Left ventricle myocardium inferior (tissue), 1 donor: ENCODE measurements around the gene TULP4. TPM values are rescaled to one million over a fixed set of nuclear protein-coding genes. Genes with fewer than 3 reads are reported as not detected.

ENCODE experiments used
- DNase-seq: peaks from one replicate; pipeline ENCODE4 v3.0.0-alpha.2; 2020
- H3K27ac ChIP-seq: fragments of 200-600 bp; replicated peaks from 2 replicates; pipeline ENCODE4 v1.8.0; 2021
- H3K27me3 ChIP-seq: fragments of 200-600 bp; 2 replicates; pipeline ENCODE4 v1.8.0; 2021; ENCODE audit warnings: low read depth
- H3K36me3 ChIP-seq: fragments of 200-600 bp; 2 replicates; pipeline ENCODE4 v1.8.0; 2021
- H3K4me1 ChIP-seq: fragments of 200-600 bp; 2 replicates; pipeline ENCODE4 v1.8.0; 2021
- H3K4me3 ChIP-seq: fragments of 200-600 bp; 2 replicates; pipeline ENCODE4 v1.8.0; 2021; ENCODE audit warnings: mild to moderate bottlenecking, moderate library complexity
- H3K9me3 ChIP-seq: fragments of 200-600 bp; replicated peaks from 2 replicates; pipeline ENCODE4 v1.8.0; 2021
- intact Hi-C: fragments of 100-400 bp; cut with micrococcal nuclease; formaldehyde crosslinking; loops from one replicate; pipeline ENCODE4 v1.11.0; 2022
- total RNA-seq: library from RNA; stranded (reverse); fragmentation: NEBNext Ultra II Directional; extraction: Animal tissue kit (Norgen Biotek cat#: 25700); gene quantifications from one replicate; pipeline ENCODE4 v1.2.1, GENCODE V29; 2021
- TF ChIP-seq, protein P1 (sequence below): fragments of 200-600 bp; IDR thresholded peaks from 2 replicates; pipeline ENCODE4 v1.8.0; 2021; ENCODE audit warnings: antibody characterized with exemption, mild to moderate bottlenecking, borderline replicate concordance
- donor health status: DM: no; HTN: yes; CAD: no; lungs with severe emphysema.

TULP4 gene
- total RNA-seq, 1 donor from 2014 or later: 111 TPM

DNA sequence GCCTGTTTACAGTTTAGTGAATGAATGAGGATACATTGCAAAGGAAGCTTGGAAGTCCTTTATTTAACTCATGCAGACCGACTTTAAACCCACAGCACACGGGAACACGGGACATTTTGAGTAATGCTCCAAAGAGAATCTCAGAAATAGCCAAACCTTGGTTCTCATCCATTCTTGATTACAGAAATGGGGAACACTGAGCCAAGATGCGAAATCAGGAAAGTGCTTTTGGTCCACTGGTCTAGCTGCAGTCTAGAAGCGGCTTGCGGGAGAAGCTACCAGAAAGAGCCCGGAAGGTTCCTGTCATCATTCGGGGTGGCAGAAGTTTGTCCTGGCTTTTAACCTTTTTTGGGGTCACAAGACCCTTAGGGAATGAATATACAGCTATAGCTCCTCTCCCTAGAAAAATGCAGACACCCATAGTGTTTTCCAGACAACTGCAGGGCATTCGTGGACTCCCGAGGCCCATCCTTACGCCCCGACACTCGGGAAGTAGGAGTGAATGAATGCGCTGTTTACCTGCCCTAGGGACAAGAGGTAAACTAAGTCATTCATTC lies 247.2 kb downstream of the TULP4 start:
- no peaks in the 10 kb centered on the region for H3K36me3 ChIP-seq
- no peaks in the 10 kb centered on the region for H3K9me3 ChIP-seq
- peak overlapping the region; percentile 87 for H3K4me3 ChIP-seq
- no peaks in the 10 kb centered on the region for H3K27me3 ChIP-seq
- H3K27ac ChIP-seq: peak overlapping the region; percentile 92
- intact Hi-C loops: no loop called here
- TF ChIP-seq, protein P1, sequence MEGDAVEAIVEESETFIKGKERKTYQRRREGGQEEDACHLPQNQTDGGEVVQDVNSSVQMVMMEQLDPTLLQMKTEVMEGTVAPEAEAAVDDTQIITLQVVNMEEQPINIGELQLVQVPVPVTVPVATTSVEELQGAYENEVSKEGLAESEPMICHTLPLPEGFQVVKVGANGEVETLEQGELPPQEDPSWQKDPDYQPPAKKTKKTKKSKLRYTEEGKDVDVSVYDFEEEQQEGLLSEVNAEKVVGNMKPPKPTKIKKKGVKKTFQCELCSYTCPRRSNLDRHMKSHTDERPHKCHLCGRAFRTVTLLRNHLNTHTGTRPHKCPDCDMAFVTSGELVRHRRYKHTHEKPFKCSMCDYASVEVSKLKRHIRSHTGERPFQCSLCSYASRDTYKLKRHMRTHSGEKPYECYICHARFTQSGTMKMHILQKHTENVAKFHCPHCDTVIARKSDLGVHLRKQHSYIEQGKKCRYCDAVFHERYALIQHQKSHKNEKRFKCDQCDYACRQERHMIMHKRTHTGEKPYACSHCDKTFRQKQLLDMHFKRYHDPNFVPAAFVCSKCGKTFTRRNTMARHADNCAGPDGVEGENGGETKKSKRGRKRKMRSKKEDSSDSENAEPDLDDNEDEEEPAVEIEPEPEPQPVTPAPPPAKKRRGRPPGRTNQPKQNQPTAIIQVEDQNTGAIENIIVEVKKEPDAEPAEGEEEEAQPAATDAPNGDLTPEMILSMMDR: no peak
- peaks cover 29% of the 10 kb centered on the region for H3K4me1 ChIP-seq
- DNase-seq: no peak

DNA sequence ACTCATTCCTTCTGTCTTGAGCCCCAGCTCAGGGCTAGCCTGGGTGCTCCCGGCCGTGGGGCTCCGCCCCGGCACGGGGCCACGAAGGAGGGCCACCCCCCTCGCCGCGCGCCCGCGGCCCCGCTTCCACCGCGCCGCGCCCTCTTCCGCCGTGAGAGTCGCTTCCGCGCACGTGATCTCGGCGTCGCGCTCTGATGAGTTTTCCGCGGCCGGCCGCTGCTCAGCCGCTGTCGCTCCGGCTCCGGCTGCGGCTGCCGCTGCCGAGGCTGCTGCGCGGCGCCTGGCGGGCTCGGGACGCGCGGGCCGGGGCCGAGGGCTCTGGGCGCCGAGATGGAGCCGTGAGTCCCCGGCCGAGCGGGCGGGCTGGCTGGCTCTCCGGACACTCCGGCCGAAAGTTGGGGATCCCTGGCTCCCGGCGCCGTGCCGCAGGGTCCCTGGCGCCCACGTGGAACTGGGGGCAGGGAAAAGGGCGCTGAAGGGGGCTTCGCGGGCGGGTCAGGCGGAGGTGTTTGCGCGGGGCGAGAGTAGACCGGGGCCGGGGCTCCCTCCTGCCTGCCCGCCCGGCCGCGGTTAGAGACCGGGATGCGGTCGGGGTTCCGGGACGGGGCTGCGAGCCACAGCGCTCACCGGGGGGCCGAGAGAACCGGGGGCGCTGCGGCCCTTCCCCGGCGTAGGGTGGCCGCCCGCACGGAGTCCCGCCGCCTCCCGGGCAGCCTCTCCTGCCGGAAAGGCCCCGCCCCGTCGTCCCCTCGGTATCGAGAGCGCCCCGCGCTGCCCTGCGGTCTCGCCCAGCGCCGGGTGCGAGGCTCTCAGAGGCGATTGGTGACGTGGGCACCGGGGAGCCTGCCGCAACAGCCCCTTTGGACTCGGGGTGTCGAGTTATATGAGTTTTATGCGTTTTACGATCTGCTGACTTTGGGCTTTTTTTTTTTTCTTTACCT lies 247.9 kb downstream of the TULP4 start, which contains the start of gene TMEM181:
Gene TMEM181 (plus strand): TSS at position 197 of the 941 bp plus-strand sequence. CDS start 134 bp downstream, at position 331.
- H3K27ac ChIP-seq: peak within 1 kb of the TSS; percentile 92
- peak; percentile 89 for DNase-seq
- no peaks in the 10 kb centered on the region for H3K36me3 ChIP-seq
- H3K4me3 ChIP-seq: peak within 1 kb of the TSS; percentile 87
- H3K9me3 ChIP-seq: no peaks in the 10 kb centered on the region
- peaks cover 29% of the 10 kb centered on the region for H3K4me1 ChIP-seq
- no peaks in the 10 kb centered on the region for H3K27me3 ChIP-seq
- intact Hi-C loops: no loop called here
- TF ChIP-seq, protein P1: no peak

DNA sequence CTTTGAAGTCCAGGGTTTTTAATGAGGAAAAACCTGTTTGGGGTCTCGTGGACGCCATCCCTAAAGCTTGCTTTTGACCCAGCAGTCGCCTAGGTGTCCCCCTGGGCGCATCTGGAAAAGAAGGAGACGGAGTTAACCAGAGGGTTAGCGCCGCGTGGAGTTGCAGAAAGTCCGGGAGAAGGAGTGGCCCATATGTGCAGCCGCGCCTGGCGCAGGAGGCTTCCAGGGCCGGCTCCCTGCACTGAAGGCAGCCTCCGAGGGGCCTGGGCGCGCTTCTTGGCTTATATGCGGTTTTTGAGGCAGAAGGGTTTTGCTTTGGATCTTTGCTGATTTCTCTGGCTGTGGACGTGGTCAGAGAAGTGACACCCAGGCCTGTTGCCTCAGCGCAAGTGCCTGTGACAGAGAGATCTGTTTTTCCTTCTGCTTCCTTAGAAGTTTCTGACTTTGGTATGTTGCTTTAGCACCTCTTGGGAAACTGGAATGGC lies 248.6 kb downstream of the TULP4 start:
- Histone ChIP-seq H3K27ac (peak overlapping the region; percentile 92), H3K27me3 (no peaks in the 10 kb centered on the region), H3K4me1 (peaks cover 29% of the 10 kb centered on the region), H3K9me3 (no peaks in the 10 kb centered on the region), H3K36me3 (no peaks in the 10 kb centered on the region), H3K4me3 (peak overlapping the region; percentile 87)
- intact Hi-C loops: no loop called here
- no peak for DNase-seq
- TF ChIP-seq, protein P1: no peak

Other genes starting within 250 kb of the TULP4 start
- 5.1 TPM for gene SERAC1, start 144.2 kb upstream of the TULP4 start, total RNA-seq
- gene GTF2H5, start 144.1 kb upstream of the TULP4 start, total RNA-seq: 25.0 TPM
- gene TMEM181, start 247.6 kb downstream of the TULP4 start, total RNA-seq: 8.8 TPM